Neural cell (in vitro differentiated cells): ENCODE data around the gene CNOT3.

Source experiments
- EP300 ChIP-seq: fragments of 450-650 bp; conservative IDR thresholded peaks from 2 replicates; pipeline ENCODE4 v1.6.1; 2014; ENCODE audit warnings: antibody characterized with exemption, mild to moderate bottlenecking, moderate library complexity; ENCODE audit not compliant: poor library complexity, severe bottlenecking
- EZH2 ChIP-seq: fragments of 200-600, 300-800 bp; shearing (Covaris generic), sonication (generic); IDR thresholded peaks from 2 replicates; pipeline ENCODE4 v1.6.1; 2014; ENCODE audit warnings: antibody characterized with exemption, low read length, borderline replicate concordance, mild to moderate bottlenecking; ENCODE audit not compliant: insufficient read depth, poor library complexity, severe bottlenecking
- MXI1 ChIP-seq: fragments of 450-650 bp; conservative IDR thresholded peaks from 2 replicates; pipeline ENCODE4 v1.6.1; 2014; ENCODE audit warnings: antibody characterized with exemption, mild to moderate bottlenecking; ENCODE audit not compliant: poor library complexity, severe bottlenecking
- POLR2AphosphoS5 ChIP-seq: IDR thresholded peaks from 2 replicates; pipeline ENCODE4 v1.6.1; 2012
- RAD21 ChIP-seq: fragments of 450-650 bp; conservative IDR thresholded peaks from 2 replicates; pipeline ENCODE4 v1.6.1; 2014; ENCODE audit warnings: antibody characterized with exemption, mild to moderate bottlenecking, moderate library complexity
- SMC3 ChIP-seq: fragments of 450-650 bp; conservative IDR thresholded peaks from 2 replicates; pipeline ENCODE4 v1.6.1; 2014; ENCODE audit warnings: antibody characterized with exemption, mild to moderate bottlenecking, moderate library complexity; ENCODE audit not compliant: poor library complexity
- TAF1 ChIP-seq: IDR thresholded peaks from 2 replicates; pipeline ENCODE4 v1.6.1; 2012; ENCODE audit warnings: low read depth
- TF ChIP-seq, protein P1 (sequence below): fragments of 450-650 bp; IDR thresholded peaks from 2 replicates; pipeline ENCODE4 v1.5.1; 2014; ENCODE audit warnings: antibody characterized with exemption, mild to moderate bottlenecking, moderate library complexity; ENCODE audit not compliant: poor library complexity, severe bottlenecking
- TF ChIP-seq, protein P2 (sequence below): IDR thresholded peaks from 2 replicates; pipeline ENCODE4 v1.6.1; 2012; ENCODE audit warnings: borderline replicate concordance

- TF ChIP-seq, protein P1, sequence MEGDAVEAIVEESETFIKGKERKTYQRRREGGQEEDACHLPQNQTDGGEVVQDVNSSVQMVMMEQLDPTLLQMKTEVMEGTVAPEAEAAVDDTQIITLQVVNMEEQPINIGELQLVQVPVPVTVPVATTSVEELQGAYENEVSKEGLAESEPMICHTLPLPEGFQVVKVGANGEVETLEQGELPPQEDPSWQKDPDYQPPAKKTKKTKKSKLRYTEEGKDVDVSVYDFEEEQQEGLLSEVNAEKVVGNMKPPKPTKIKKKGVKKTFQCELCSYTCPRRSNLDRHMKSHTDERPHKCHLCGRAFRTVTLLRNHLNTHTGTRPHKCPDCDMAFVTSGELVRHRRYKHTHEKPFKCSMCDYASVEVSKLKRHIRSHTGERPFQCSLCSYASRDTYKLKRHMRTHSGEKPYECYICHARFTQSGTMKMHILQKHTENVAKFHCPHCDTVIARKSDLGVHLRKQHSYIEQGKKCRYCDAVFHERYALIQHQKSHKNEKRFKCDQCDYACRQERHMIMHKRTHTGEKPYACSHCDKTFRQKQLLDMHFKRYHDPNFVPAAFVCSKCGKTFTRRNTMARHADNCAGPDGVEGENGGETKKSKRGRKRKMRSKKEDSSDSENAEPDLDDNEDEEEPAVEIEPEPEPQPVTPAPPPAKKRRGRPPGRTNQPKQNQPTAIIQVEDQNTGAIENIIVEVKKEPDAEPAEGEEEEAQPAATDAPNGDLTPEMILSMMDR, result no peak
- no peak for TF ChIP-seq EP300
- no peak for TF ChIP-seq POLR2AphosphoS5
- no peak for TF ChIP-seq TAF1
- no peak for TF ChIP-seq EZH2
- TF ChIP-seq RAD21, result no peak
- TF ChIP-seq SMC3, result no peak
- TF ChIP-seq, protein P2, sequence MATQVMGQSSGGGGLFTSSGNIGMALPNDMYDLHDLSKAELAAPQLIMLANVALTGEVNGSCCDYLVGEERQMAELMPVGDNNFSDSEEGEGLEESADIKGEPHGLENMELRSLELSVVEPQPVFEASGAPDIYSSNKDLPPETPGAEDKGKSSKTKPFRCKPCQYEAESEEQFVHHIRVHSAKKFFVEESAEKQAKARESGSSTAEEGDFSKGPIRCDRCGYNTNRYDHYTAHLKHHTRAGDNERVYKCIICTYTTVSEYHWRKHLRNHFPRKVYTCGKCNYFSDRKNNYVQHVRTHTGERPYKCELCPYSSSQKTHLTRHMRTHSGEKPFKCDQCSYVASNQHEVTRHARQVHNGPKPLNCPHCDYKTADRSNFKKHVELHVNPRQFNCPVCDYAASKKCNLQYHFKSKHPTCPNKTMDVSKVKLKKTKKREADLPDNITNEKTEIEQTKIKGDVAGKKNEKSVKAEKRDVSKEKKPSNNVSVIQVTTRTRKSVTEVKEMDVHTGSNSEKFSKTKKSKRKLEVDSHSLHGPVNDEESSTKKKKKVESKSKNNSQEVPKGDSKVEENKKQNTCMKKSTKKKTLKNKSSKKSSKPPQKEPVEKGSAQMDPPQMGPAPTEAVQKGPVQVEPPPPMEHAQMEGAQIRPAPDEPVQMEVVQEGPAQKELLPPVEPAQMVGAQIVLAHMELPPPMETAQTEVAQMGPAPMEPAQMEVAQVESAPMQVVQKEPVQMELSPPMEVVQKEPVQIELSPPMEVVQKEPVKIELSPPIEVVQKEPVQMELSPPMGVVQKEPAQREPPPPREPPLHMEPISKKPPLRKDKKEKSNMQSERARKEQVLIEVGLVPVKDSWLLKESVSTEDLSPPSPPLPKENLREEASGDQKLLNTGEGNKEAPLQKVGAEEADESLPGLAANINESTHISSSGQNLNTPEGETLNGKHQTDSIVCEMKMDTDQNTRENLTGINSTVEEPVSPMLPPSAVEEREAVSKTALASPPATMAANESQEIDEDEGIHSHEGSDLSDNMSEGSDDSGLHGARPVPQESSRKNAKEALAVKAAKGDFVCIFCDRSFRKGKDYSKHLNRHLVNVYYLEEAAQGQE, result no peak
- TF ChIP-seq MXI1, result no peak
These were observed 11.7 kb downstream of the CNOT3 start for GRCh38 chr19:54149021-54149812.
